GM21360 (cell line): ENCODE measurements around the gene SLC5A4.
"Not testable (repeated sequence)": the region's sequence is repeated elsewhere in the genome, so short reads cannot be mapped to it uniquely, and the experiment has no call there.

Experiments used
- ATAC-seq: cut with Tn5 transposase; IDR thresholded peaks from one replicate; pipeline ENCODE4 v1.9.1; 2021; ENCODE audit warnings: mild to moderate bottlenecking, moderate library complexity; ENCODE audit not compliant: unreplicated experiment

The SLC5A4 gene

DNA sequence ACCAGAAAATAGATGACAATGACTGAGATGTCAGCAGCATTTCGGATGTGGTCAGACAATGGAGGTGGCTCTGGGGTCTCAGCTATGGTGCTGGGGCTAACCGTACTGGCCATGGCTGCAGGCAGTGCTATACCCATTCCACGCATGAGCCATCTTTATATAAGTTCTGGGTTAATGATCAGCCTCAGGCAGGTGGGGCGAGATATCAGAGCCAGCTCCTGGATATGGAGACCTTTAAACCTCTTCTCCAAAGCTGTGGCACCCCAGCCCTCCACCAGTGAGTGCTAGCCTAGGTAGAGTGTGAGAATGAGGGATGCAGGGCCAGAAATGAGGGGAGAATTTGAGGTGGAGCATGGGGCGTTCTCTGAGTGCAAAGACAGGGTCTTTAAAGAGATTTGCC is at the start of gene SLC5A4:
TSS of gene SLC5A4 (minus strand) at position 131 of the 400 bp plus-strand sequence. CDS start at position 113, 18 bp downstream.
- ATAC-seq, result no peak

DNA sequence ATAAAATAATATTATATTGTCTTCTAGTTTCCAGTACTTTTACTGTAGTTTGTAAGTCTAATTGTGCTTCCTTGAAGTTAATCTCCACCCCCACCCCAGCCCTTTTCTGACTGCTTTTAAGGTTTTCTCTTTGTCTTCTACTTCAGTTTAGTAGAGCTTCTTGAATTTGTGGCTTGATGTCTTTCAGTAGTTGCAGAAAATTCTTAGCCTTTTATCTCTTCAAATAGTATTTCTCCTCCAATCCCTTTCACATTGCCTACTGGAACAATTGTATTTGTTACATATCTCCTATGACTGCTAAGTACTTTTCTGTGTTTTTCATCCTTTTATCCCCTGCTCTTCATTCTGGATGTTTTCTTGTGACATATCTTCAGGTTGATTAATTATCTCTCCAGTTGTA is 38.8 kb upstream of the SLC5A4 start:
- ATAC-seq, result not testable (repeated sequence)

DNA sequence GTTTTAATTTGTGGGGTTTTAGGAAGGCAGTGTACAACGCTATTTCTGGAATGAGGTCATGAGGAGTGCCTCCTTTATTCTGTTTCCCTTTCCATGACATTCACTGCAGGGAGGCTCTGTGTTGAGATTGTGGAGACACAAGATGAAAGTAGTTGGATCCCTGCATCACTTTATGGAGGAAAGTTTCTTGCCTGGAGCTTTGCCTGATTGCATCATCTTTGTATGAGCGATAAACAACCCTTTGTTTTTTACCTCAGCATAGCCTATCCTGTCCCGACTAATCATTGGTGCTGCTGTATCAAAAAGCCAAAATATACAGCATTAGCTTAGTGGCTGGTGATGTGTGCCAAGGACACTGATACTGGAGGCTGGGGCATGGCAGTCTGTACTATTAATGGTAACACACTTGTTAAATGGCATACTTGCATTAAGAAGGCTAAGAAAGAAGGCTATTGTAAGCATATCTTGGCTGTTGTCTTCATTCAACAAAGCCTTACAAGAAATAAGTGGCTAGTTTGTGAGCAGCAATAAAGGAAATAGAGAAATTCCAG is 31.2 kb upstream of the SLC5A4 start:
- no peak for ATAC-seq

DNA sequence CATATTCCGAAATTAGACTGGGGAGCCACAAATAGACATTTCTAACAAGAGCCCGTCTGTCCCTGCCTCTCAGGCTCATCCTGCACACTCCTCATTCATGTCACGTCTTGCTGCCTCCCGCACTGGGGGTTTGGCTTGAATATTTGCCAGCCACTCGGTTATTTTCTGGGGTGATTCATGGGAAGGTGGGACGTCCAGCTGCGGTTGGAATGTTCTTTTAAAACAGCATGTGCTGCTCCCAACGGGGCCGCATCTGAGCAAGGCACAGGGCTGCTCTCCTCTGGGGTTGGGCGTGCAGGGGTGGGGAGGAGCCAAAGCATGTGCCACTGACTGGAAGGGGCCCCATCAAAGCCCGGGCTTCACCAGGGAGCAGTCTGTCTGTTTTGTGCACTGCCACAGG is 25.9 kb upstream of the SLC5A4 start:
- ATAC-seq, result no peak

DNA sequence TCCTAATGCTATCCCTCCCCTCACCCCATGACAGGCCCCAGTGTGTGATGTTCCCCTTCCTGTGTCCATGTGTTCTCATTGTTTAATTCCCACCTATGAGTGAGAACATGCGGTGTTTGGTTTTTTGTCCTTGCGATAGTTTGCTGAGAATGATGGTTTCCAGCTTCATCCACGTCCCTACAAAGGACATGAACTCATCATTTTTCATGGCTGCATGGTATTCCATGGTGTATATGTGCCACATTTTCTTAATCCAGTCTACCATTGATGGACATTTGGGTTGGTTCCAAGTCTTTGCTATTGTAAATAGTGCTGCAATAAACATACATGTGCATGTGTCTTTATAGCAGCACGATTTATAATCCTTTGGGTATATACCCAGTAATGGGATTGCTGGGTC is 20.2 kb upstream of the SLC5A4 start:
- not testable (repeated sequence) for ATAC-seq

DNA sequence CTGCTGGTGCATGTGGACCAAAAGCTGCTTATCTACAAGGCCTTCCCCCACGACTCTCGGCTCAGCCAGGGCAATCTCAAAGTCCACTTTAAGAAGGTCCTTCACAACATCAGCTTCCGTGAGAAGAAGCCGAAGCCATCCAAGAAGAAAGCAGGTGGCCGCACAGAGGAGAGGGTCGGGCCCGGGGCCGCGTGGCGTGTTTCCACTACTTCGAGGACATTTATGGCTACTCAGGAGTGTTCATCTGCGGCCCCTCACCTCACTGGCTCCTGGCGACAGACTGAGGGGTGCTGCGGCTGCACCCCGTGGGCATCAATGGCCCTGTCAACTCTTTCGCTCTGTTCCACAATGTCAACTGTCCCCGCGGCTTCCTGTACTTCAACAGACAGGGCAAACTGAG is 16.2 kb upstream of the SLC5A4 start:
- ATAC-seq, result no peak

DNA sequence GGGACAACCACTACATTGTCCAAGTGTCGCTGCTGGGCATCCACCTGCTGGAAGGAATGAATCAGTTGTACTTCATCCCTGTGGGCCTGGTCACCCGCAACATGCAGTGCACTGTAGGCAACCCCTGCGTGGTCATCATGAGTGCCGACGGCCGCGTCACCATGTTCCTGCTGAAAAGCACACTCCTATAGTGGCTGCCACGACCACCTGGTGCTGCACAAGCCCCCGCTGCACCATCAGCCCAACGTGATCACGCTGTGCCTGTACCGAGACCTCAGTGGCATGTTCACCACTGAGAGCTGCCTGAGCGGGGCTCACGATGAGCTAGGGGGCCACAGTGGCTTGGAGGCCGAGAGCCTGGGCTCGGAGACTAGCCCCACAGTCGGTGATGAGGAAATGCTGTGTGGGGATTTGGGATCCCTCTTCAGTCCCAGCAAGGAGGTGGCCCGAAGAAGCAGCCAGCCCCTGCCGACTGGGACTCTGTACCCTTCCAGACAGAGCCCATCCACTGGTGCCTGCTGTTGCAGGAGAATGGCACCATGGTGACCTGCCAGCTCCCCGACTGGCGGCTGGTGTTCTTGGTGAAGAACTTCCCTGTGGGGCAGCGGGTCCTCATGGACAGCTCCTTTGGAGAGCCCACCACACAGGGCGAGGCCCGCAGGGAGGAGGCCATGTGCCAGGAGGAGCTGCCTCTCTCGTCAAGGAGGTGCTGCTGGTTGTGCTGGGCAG is 15.7 kb upstream of the SLC5A4 start:
- ATAC-seq, result no peak

DNA sequence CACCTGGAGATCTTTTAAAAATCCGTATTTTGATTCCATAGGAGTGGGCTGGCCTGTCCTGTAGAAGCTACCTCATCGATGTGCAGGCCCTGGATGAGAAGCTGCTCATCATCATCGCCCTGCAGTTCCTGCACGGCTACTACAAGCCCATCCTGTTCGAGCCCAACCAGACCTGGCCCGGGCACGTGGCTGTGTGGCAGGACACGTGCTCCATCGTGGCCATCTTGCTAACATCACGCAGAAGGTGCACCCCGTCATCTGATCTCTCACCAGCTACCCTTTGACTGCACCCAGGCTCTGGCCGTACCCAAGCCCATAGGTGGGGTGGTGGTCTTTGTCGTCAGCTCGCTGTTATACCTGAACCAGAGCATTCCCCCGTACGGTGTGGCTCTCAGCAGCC is 14.2 kb upstream of the SLC5A4 start:
- ATAC-seq, result no peak

DNA sequence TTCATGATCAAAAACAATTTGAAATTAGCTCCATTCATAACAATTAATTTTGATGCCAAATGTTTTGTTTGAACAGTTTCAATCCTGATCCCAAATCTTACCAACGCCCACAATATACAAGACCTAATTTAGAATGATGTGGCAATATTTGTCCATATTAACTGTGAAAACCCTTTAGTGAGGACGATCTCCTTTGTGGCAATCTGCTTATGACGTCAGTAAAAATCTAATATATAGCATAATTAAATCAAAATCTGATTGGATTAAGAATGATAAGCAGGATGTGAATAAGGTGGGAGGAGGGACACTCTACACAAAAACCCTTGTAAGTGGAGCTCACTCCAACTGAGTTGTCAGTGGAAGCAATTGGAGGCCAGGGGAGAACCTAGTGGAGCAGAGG is 11.9 kb upstream of the SLC5A4 start:
- no peak for ATAC-seq

DNA sequence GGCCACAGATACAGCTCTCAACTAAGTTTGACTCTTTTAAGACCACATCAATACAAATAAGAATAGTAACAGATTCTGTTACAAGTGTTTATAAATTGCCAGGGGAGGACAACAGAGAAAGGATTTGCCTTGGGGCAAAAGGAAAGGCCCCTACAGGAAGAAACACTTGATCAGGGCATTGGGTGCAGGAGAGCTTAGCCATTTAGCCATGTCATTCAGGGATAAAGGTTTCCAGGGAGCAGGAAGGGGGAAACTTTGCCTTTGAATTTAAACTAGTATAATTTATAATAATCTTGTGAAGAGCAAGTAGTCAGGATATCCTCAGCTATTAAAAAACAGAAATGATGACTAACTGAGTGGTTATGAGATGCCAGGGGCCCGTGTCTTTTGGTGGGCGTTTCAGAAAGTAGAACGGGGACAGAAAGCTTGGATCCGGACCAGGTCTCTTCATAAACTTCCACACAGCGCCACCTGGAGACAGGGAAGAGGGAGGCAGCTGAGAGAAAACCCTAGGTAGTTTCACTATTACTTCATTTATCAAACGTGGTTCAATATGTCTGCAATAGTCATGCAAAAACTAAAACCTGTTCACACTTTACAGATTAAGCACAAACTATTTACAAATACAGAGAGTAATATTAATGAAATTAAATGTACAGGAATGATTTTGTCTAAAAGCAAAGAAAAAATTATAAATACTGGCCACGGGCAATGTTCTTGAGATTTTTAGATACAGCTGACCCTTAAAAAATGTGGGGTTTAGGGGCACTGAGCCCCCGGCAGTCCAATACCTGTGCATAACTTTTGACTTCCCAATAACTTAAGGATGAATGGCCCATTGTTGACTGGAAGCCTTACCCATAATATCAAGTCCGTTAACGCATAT is 11.0 kb upstream of the SLC5A4 start:
- no peak for ATAC-seq

DNA sequence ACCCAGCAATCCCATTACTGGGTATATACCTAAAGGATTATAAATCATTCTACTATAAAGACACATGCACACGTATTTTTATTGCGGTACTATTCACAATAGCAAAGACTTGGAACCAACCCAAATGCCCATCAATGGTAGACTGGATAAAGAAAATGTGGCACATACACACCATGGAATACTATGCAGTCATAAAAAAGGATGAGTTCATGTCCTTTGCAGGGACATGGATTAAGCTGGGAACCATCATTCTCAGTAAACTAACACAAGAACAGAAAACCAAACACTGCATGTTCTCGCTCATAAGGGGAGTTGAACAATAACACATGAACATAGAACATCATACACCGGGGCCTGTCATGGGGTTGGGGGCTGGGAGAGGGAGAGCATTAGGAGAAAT is 8.5 kb upstream of the SLC5A4 start:
- ATAC-seq, result not testable (repeated sequence)

DNA sequence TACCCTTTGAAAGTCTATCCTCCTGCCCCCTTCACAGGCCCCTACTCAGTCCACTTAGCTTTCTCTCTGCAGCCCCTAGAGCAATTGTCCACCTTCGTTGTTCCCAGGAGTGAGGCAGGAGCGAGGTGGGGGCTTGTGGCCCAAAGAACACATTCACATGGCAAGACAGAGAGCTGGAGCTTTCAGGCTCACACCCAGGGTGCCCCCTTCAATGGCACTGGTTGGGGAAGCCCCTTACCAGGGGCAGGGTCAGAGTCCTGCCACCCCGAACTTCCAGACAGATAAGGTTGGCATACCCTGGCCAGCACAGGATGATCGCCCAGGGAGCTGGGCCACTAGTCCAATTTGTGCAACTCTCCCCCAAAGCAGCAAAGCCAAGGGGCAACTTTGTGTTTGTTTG is 6.2 kb upstream of the SLC5A4 start:
- ATAC-seq, result no peak

DNA sequence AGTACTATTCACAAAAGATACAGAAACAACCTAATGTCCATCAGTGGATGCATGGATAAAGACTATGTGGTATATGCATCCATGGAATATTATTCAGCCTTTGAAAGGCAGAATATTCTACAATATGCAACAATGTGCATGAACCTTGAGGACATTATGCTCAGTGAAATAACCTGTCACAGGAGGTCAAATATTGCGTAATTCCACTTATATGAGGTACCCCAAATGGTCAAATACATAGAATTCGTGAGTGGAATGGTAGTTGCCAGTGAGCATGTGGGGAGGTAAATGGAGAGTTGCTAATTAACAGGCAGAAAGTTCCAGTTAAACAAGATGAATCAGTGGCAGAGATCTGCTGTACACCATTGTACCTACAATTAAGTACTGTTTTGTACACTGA is 3.6 kb upstream of the SLC5A4 start:
- no peak for ATAC-seq

DNA sequence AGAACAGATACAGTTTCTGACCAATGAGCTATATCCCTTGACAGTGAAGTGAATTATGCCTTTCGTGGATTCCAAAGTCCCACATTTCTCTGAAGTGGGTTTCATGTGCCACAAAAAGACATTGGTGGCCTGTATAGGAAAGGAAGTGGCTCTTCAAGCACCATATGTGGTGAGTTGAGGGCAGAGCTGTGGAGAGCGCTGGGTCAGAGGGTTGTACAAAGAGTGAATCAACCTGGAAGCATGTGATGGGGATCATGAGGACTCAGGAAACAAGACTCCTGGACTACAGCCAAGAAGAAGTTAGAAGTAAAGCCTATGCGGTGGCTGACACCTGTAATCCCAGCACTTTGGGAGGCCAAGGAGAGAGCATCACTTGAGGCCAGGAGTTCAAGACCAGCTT is 579 bp upstream of the SLC5A4 start:
- ATAC-seq, result no peak

DNA sequence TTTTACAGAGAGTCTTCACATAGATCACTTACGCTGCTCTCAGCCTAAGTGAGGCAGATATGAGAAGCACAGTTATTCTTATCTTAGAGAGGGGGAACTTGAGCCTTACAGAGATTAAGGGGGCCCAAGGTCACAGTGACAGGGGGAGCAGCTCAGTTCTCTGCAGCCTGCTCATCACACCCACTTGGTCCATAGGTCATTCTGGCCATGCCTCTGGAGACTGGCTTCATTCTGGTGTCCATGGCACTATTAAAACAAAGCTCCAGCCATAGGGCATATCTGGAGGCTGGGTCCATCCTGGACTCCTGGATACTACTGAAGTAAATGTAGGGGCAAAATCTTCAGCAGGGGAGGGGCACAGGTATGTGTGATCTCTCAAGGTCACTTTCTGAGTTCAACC is 5.9 kb downstream of the SLC5A4 start:
- ATAC-seq, result no peak

DNA sequence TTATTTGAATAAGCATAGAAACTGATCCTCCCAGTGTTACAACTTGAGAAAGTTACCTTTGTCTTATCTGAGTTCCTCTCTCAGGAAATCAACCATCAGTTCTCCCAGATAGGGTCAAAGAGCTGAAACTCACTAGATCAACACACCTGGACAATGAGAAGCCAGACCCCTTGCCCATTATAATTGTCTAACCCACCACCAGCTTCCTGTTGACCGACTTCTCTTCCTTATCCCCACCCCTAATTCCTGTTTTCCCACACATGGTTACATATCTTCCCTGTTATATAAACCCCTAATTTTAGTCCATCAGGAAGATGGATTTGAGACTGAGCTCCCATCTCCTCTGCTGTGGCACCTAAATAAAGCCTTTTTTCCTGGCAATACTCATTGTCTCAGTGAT is 6.9 kb downstream of the SLC5A4 start:
- ATAC-seq, result no peak

DNA sequence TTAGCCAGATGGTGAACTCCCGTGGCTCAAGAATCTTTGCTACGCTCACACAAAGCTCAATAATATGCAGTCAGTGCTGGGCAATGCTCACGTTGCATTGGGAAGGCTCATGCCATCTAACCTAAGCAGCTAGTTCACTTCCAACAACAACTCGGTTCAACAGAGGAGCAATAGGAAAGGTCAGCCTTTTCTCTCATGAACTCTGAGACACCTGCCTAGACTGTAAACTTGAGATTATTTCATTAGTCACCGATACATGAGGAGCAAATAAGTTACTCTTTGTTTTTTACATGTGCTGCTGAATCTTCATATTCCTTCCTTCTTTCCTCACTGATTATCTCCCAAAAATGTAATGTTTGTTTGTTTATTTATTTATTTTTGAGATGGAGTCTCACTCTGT is 9.0 kb downstream of the SLC5A4 start:
- ATAC-seq, result no peak

DNA sequence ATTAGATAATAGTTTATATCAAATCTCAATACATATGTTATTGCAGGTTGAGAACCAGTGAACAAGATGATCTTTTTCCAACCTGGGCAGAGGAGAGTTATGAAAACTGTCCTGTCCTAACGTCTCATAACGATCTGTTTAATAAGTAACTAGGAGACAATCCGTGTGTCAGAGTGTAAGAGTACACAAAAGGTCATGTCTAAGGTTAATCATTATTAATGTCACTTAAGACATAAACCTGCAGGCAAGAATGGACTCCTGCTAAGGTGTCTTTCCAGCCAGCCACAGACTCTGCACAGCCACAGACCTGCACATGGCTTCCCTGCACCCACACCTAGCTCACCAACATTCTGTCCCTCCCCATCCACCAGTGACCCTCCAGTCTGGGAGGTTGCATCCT is 10.1 kb downstream of the SLC5A4 start:
- no peak for ATAC-seq

DNA sequence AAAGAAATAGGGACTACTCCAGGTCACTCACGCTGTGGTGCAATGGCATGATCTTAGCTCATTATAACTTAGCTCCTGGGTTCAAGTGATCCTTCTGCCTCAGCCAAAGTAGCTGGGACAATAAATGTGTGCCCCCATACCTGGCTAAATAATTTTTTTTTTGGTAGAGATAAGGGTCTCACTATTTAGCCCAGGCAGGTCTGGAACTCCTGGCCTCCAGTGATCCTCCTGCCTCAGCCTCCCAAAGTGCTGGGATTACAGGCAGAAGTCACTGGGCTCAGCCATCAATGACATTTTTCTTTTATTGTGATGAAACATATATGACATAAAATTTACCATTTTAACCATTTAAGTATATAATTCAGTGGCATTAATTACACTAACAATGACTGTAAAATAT is 10.6 kb downstream of the SLC5A4 start:
- no peak for ATAC-seq

DNA sequence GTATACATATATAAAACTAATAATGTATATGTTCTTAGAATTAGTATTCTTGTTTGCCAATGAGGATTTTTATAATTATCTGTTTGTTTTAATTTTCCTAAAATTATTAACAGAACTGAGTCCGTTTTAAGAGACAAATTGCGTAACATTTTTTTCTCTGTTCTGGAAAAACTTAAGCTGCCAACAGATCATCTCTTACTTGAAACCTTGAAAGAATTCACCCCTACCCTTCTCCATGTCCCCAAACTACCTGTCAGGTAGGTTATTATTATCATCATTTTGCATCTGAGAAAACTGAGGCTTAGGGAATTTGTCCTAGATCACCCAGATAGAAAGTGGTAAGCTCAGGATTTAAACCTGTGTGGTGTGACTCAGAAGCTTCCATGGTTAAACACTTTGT is 14.7 kb downstream of the SLC5A4 start:
- ATAC-seq, result no peak

DNA sequence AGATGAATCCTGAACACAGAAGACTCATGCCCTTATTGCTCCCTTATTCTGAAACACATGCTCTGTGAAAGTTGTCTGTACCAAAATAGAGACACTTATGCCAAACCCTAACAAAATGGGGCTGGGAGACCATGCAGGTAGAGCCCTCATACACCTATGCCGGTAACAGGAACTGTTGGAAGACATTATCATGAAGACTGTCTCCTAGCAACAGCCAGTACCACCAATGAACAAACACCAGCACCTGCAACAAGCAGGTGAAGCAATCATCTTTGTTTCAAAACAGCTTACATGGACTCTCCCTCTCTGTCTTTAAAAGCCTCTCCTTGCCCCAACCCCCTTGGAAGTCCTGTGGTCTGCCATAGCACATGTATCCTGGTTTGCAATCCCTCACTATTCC is 17.2 kb downstream of the SLC5A4 start:
- ATAC-seq, result no peak

DNA sequence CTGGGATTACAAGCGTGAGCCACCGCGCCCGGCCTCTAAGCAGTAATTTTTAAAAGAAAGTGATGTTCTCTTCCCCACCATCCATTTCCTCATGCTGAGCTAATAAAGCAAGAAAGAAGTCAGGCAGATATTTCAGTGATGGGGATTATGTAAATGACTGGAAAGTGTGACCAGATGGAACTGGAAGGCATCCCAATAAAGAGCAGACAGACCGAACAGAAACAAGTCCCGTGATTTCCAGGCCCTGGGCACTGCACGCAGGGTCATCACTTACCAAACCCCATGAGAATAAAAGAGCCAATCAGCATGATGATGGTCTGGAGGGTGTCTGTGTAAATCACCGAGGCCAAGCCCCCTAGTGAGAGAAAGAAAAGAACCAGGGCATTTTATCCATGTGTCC is 18.2 kb downstream of the SLC5A4 start:
- no peak for ATAC-seq
